GM18861 (cell line): ENCODE measurements around the gene ARID3A.
"Not testable (repeated sequence)": the region's sequence is repeated elsewhere in the genome, so short reads cannot be mapped to it uniquely, and the experiment has no call there.

Experiments
- ATAC-seq: cut with Tn5 transposase; IDR thresholded peaks from one replicate; pipeline ENCODE4 v1.9.1; 2021; ENCODE audit not compliant: unreplicated experiment

The ARID3A gene

GRCh38 chr19:945401-946252 lies 19.8 kb downstream of the ARID3A start:
- ATAC-seq = no peak

- no peak for ATAC-seq
Measured at GRCh38 chr19:947090-947706, 21.4 kb downstream of the ARID3A start.

GRCh38 chr19:947707-948539 lies 22.1 kb downstream of the ARID3A start:
- peak; percentile 63 for ATAC-seq

- ATAC-seq = no peak
Measured at GRCh38 chr19:948842-949496, 23.1 kb downstream of the ARID3A start.

- no peak for ATAC-seq
Measured at GRCh38 chr19:950352-951066, 24.7 kb downstream of the ARID3A start.

- ATAC-seq = no peak
Measured at GRCh38 chr19:952049-952679, 26.3 kb downstream of the ARID3A start.

- no peak for ATAC-seq
Measured at GRCh38 chr19:952680-953444, 27.0 kb downstream of the ARID3A start.

- ATAC-seq = no peak
Measured at GRCh38 chr19:953445-954271, 27.8 kb downstream of the ARID3A start.

- ATAC-seq = no peak
Measured at GRCh38 chr19:954272-954671, 28.4 kb downstream of the ARID3A start.

- peak; percentile 43 for ATAC-seq
Measured at GRCh38 chr19:954672-955494, 29.0 kb downstream of the ARID3A start.

GRCh38 chr19:955803-956765 lies 30.2 kb downstream of the ARID3A start:
- ATAC-seq = no peak

- no peak for ATAC-seq
Measured at GRCh38 chr19:956766-957440, 31.1 kb downstream of the ARID3A start.

GRCh38 chr19:957578-957977 lies 31.7 kb downstream of the ARID3A start:
- not testable (repeated sequence) for ATAC-seq

GRCh38 chr19:958967-959855 lies 33.4 kb downstream of the ARID3A start:
- no peak for ATAC-seq

GRCh38 chr19:960020-960419 lies 34.2 kb downstream of the ARID3A start:
- no peak for ATAC-seq
